Omental fat pad (tissue), 4 donors: ENCODE data around the gene C8G. TPM values are rescaled to one million over a fixed set of nuclear protein-coding genes. Genes with fewer than 3 reads are reported as not detected.

Source experiments
- ATAC-seq: fragments of 150-250 bp; one replicate; pipeline ENCODE4 v1.9.1; 2016; ENCODE audit warnings: mild to moderate bottlenecking, moderate library complexity; ENCODE audit not compliant: low FRiP score
- DNase-seq: peaks from one replicate; pipeline ENCODE4 v3.0.0-alpha.2; 2019; ENCODE audit warnings: low spot score
- CTCF ChIP-seq, 3 donors: fragments of 450-650 bp; IDR thresholded peaks; one replicate each; pipeline ENCODE4 v1.5.1; 2016 to 2017; ENCODE audit warnings: antibody characterized with exemption in 3 of 3, mild to moderate bottlenecking in 3 of 3, moderate library complexity in 2 of 3
- total RNA-seq, 4 donors: library from RNA; depleted of rRNA; stranded (reverse); fragments of >200 nt; gene quantifications; one replicate each; pipeline ENCODE4 v1.1.0, GENCODE V29; 2016

C8G gene
- total RNA-seq, 4 donors from 2014 or later, result 4.3 TPM; not detected in 3

- TF ChIP-seq CTCF (IDR thresholded peaks at IDR 0.05), result no peak
- no peak for ATAC-seq
- DNase-seq, result no peak
These were observed 26.7 kb downstream of the C8G start for GRCh38 chr9:136971746-136972145.

- no peak for ATAC-seq
These were observed 27.3 kb downstream of the C8G start for GRCh38 chr9:136972335-136972734.

GRCh38 chr9:136972743-136973142 lies 27.7 kb downstream of the C8G start:
- no peak for ATAC-seq
- no peak for DNase-seq
- TF ChIP-seq CTCF (IDR thresholded peaks at IDR 0.05), result no peak

More at GRCh38 chr9:136972335-136972734, 27.3 kb downstream of the C8G start:
- DNase-seq, result no peak
- no peak for TF ChIP-seq CTCF (IDR thresholded peaks at IDR 0.05)

GRCh38 chr9:136973618-136974617 lies 28.9 kb downstream of the C8G start:
- TF ChIP-seq CTCF (IDR thresholded peaks at IDR 0.05), result no peak
- no peak for ATAC-seq
- no peak for DNase-seq

- DNase-seq (no peak), ATAC-seq (no peak)
These were observed 29.9 kb downstream of the C8G start for GRCh38 chr9:136974817-136975535.

GRCh38 chr9:136975644-136976043 lies 30.6 kb downstream of the C8G start:
- ATAC-seq (no peak), DNase-seq (no peak)
- no peak for TF ChIP-seq CTCF (IDR thresholded peaks at IDR 0.05)

More at GRCh38 chr9:136974817-136975535, 29.9 kb downstream of the C8G start:
- TF ChIP-seq CTCF (IDR thresholded peaks at IDR 0.05), result no peak
